ENCODE data around the gene ARSB. TPM values are rescaled to one million over a fixed set of nuclear protein-coding genes. Genes with fewer than 3 reads are reported as not detected.

ARSB gene
- polyA plus RNA-seq, 1 of the 3 experiments (the other 2 are of a cell fraction), result 12.5 TPM

DNA sequence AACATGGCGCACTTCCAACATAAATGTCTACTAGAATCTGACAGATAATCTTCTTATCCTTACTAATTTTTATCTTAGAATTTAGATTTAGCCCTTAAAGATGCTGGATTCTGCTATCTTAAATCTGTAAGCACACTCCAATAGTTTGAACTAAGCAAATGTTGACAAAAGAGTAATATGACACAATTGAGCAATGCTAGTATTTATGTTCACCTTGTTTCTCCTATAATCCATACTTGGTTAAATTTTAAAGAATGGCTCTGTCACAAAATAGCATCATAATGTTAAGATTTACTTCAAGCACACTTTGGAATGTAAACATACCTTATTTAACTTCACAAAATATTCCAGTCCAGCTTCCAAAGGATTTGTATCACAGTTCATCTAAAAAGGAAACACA lies 38.8 kb upstream of the ARSB start:
- H3K79me2 ChIP-seq (ENCODE audit: insufficient read depth), result no peaks in the 10 kb centered on the region
- no peak overlapping the region for H3K27ac ChIP-seq (ENCODE audit: low read depth in 2 of 2, low read length in 1 of 2)
- H3K9me3 ChIP-seq, result no peaks in the 10 kb centered on the region
- no peak overlapping the region for H3K9ac ChIP-seq
- peaks cover 5% of the 10 kb centered on the region for H3F3A ChIP-seq (replicated peaks; ENCODE audit: insufficient read depth)
- H3K27me3 ChIP-seq (ENCODE audit: insufficient read depth), result no peaks in the 10 kb centered on the region
- H3K4me1 ChIP-seq (ENCODE audit: control insufficient read depth in 1 of 2, insufficient read depth in 2 of 2, low read depth in 1 of 2, low read length in 1 of 2), result peaks cover 0 to 11% of the 10 kb centered on the region in 2 experiments; a peak in 3 of 4 replicates
- WGBS (ENCODE audit: low lambda C conversion rate), result 89% methylated on average over 1 of the region's 1 CpG
- ChIA-PET CTCF (interaction anchor here (1.1 to 9.8 kb wide), 49 partner anchors 8 to 557 kb away, joined by 3 to 585 read pairs (median 9); partner anchors contain the start of genes ARSB, BHMT2, DMGDH and HOMER1), POLR2A (no interaction called here)
- no peak for DNase-seq
- H3K9me2 ChIP-seq, result no peaks in the 10 kb centered on the region
- no peaks in the 10 kb centered on the region for H4K20me1 ChIP-seq (ENCODE audit: insufficient read depth)
- peak overlapping the region; percentile 39; the same call in 1 of the 2 replicates for H2AFZ ChIP-seq (ENCODE audit: low read depth)
- TF ChIP-seq CHD2 (IDR thresholded peaks at IDR 0.05; ENCODE audit: low read length, partially characterized antibody), result no peak
- TF ChIP-seq, protein P1, sequence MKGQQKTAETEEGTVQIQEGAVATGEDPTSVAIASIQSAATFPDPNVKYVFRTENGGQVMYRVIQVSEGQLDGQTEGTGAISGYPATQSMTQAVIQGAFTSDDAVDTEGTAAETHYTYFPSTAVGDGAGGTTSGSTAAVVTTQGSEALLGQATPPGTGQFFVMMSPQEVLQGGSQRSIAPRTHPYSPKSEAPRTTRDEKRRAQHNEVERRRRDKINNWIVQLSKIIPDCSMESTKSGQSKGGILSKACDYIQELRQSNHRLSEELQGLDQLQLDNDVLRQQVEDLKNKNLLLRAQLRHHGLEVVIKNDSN (IDR thresholded peaks at IDR 0.05; ENCODE audit: borderline replicate concordance, low read depth), result no peak
- TF ChIP-seq NRF1 (IDR thresholded peaks at IDR 0.05; ENCODE audit: low read depth, low read length), result no peak
- no peak for TF ChIP-seq RFX5 (IDR thresholded peaks at IDR 0.05; ENCODE audit: low read length)
- TF ChIP-seq YY1 (IDR thresholded peaks at IDR 0.05; ENCODE audit: low read depth), result no peak
- TF ChIP-seq, protein P2, sequence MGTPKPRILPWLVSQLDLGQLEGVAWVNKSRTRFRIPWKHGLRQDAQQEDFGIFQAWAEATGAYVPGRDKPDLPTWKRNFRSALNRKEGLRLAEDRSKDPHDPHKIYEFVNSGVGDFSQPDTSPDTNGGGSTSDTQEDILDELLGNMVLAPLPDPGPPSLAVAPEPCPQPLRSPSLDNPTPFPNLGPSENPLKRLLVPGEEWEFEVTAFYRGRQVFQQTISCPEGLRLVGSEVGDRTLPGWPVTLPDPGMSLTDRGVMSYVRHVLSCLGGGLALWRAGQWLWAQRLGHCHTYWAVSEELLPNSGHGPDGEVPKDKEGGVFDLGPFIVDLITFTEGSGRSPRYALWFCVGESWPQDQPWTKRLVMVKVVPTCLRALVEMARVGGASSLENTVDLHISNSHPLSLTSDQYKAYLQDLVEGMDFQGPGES (IDR thresholded peaks at IDR 0.05; ENCODE audit: low read depth, low read length), result no peak
- TF ChIP-seq SIN3A (IDR thresholded peaks at IDR 0.05; ENCODE audit: borderline replicate concordance, low read depth, low read length), result no peak
- TF ChIP-seq TEAD4 (IDR thresholded peaks at IDR 0.05; ENCODE audit: borderline replicate concordance, insufficient read depth), result no peak
- no peak for TF ChIP-seq RAD21 (IDR thresholded peaks at IDR 0.05; ENCODE audit: low read length)
- no peak for TF ChIP-seq NFIC (IDR thresholded peaks at IDR 0.05; ENCODE audit: borderline replicate concordance)
- TF ChIP-seq JUND (IDR thresholded peaks at IDR 0.05), result no peak
- no peak for TF ChIP-seq EZH2phosphoT487 (IDR thresholded peaks at IDR 0.05; ENCODE audit: borderline replicate concordance, low read depth)
- TF ChIP-seq, protein P3, sequence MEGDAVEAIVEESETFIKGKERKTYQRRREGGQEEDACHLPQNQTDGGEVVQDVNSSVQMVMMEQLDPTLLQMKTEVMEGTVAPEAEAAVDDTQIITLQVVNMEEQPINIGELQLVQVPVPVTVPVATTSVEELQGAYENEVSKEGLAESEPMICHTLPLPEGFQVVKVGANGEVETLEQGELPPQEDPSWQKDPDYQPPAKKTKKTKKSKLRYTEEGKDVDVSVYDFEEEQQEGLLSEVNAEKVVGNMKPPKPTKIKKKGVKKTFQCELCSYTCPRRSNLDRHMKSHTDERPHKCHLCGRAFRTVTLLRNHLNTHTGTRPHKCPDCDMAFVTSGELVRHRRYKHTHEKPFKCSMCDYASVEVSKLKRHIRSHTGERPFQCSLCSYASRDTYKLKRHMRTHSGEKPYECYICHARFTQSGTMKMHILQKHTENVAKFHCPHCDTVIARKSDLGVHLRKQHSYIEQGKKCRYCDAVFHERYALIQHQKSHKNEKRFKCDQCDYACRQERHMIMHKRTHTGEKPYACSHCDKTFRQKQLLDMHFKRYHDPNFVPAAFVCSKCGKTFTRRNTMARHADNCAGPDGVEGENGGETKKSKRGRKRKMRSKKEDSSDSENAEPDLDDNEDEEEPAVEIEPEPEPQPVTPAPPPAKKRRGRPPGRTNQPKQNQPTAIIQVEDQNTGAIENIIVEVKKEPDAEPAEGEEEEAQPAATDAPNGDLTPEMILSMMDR (IDR thresholded peaks at IDR 0.05), result no peak
- no peak for TF ChIP-seq FOXM1 (IDR thresholded peaks at IDR 0.05; ENCODE audit: low read depth)
- no peak overlapping the region for H3K4me3 ChIP-seq (ENCODE audit: low read depth in 2 of 2, low read length in 1 of 2)
- H3K4me2 ChIP-seq, result no peak overlapping the region
- H3K36me3 ChIP-seq (replicated peaks in 1 of 2; ENCODE audit: control insufficient read depth in 1 of 2, insufficient read depth in 2 of 2, low read length in 1 of 2), result no peaks in the 10 kb centered on the region

DNA sequence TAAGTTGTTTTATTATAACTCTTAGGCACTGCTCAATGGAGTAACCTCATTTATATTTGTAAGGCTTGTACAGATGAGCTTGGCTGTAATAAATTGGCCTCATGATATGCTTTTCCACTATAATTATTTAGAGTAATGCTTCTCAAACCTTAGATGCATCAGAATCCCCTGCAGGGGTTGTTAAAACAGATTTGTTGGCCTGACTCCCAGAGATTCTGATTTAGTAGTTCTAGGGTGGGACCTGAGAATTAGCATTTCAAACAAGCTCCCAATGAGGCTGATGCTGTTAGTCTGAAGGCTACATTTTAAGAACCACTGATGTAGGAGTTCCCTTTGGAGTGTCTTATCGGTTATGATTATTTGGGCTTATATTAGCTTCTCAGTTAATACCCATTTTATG lies 38.2 kb upstream of the ARSB start:
- POLR2A ChIA-PET, result interaction anchor here (0.8 kb wide), 1 partner anchor 110 kb away, joined by 4 read pairs; no protein-coding TSS in a partner anchor
- Histone ChIP-seq H3K4me2 (no peak overlapping the region), H3K79me2 (ENCODE audit: insufficient read depth) (no peaks in the 10 kb centered on the region), H3K36me3 (replicated peaks in 1 of 2; ENCODE audit: control insufficient read depth in 1 of 2, insufficient read depth in 2 of 2, low read length in 1 of 2) (no peaks in the 10 kb centered on the region), H3K4me1 (ENCODE audit: control insufficient read depth in 1 of 2, insufficient read depth in 2 of 2, low read depth in 1 of 2, low read length in 1 of 2) (peaks cover 0 to 11% of the 10 kb centered on the region in 2 experiments; a peak in 3 of 4 replicates), H3K27me3 (ENCODE audit: insufficient read depth) (no peaks in the 10 kb centered on the region), H2AFZ (ENCODE audit: low read depth) (no peak overlapping the region), H3K9me3 (no peaks in the 10 kb centered on the region), H3K9me2 (no peaks in the 10 kb centered on the region), H3K9ac (no peak overlapping the region), H3K4me3 (ENCODE audit: low read depth in 2 of 2, low read length in 1 of 2) (no peak overlapping the region), H3K27ac (ENCODE audit: low read depth in 2 of 2, low read length in 1 of 2) (no peak overlapping the region), H4K20me1 (ENCODE audit: insufficient read depth) (no peaks in the 10 kb centered on the region), H3F3A (replicated peaks; ENCODE audit: insufficient read depth) (peaks cover 5% of the 10 kb centered on the region)
- 65% methylated on average over 1 of the region's 1 CpG for WGBS (ENCODE audit: low lambda C conversion rate)
- peak; percentile 17 for DNase-seq
- TF ChIP-seq, protein P2 (IDR thresholded peaks at IDR 0.05; ENCODE audit: low read depth, low read length), result no peak
- peak; percentile 76 for TF ChIP-seq RCOR1 (IDR thresholded peaks at IDR 0.05; ENCODE audit: low read length)
- CTCF ChIA-PET, result interaction anchor here (0.9 to 9.8 kb wide), 19 partner anchors 14 to 556 kb away, joined by 3 to 585 read pairs (median 15); partner anchors contain the start of gene ARSB

All from SK-N-SH (cell line).